ENCODE data around the gene USP50.
"Not testable (repeated sequence)": the region's sequence is repeated elsewhere in the genome, so short reads cannot be mapped to it uniquely, and the experiment has no call there.

Gene USP50

DNA sequence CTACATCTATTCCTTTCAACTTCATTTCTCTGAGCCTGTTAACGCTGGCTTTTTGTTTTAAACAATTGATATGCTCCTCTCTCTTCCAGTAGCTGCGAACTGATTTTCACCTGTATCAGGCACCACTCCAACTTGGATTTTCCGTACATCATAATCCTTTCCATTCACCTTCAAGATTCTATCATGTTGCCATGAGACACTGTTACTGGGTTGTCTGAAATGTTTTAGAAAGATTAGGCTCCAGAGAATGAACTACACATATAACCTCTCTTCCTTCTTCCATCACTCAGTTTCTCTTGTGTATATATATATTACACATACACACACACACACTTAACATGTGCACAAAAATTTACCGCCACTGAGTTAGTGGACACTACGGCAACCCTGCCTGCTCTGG is at the start of gene USP50:
Gene USP50 (minus strand): TSS at position 101 of the 400 bp plus-strand sequence. CDS start 141 bp downstream, outside the sequence.
- DNase-seq (ENCODE audit: low read depth) = no peak

- DNase-seq (ENCODE audit: low read depth) = peak; percentile 42
These were observed 47.8 kb upstream of the USP50 start for GRCh38 chr15:50594311-50594710.

DNA sequence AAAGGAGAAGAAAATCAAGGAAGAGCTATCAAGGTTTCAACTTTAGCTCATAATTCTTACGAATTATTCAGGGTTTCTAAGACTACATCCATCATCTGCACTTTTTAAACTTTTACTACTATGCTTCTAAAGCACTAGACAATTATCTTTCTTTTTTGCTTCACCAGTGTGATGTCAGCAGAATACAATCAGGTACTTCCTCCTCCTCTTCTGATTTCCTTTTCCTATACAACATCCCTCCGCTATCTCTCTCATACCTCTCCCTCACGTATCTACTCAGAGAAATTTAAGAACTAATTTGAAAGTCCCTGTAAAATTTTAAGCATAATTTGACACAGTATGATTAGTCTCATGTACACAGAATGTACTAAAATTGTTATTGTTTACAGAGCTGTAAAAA is 47.3 kb upstream of the USP50 start:
- DNase-seq (ENCODE audit: low read depth) = no peak

DNA sequence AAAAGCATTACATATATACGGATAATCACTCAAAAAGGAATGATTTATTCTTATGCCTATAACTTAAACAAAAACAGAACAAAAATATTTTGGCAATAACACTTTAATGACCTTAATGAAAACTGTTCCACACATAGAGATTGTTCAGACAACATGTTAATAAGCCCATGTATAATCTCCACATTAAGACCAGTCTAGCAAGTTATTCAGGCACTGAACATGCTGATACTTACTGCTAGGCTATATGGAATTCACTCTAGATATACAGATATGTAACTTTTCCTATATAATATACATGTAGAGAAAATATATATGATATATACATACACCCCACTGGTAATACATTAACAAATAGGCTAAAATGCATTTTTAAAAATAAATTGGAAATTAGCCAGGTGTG is 43.8 kb upstream of the USP50 start:
- no peak for DNase-seq (ENCODE audit: low read depth)

DNA sequence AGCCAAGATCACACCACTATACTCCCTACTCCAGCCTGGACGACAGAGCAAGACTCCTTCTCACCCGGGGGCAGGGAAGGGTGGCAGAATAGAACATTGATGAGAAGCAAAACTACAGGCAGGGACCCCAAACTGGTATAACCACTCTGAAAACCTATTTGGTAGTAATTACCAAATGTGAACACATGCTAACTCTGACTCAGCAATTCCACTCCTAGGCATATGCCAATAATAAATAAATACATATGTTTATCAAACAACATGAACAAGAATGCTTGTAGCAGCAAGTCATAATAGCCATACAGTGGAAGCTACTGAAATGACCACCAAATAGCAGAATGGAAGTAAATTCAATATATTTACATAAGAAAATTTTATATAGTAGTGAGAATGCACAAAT is 31.0 kb upstream of the USP50 start:
- DNase-seq (ENCODE audit: low read depth) = no peak

GRCh38 chr15:50576166-50576565 is 29.7 kb upstream of the USP50 start:
- no peak for DNase-seq (ENCODE audit: low read depth)

- DNase-seq (ENCODE audit: low read depth) = not testable (repeated sequence)
These were observed 27.4 kb upstream of the USP50 start for GRCh38 chr15:50573842-50574241.

DNA sequence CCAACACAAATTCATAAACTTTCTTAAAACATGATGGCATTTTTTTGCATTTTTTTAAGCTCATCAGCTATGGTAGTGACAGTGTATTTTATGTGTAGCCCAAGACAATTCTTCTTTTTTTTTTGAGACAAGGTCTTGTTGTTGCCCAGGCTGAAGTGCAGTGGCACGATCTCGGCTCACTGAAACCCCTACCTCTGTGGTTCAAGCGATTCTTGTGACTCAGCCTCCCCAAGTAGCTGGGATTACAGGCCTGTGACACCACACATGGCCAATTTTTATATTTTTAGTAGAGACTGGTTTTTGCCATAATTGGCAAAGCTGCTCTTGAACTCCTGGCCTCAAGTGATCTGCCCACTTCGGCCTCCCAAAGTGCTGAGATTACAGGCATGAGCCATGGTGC is 17.3 kb upstream of the USP50 start:
- no peak for DNase-seq (ENCODE audit: low read depth)

DNA sequence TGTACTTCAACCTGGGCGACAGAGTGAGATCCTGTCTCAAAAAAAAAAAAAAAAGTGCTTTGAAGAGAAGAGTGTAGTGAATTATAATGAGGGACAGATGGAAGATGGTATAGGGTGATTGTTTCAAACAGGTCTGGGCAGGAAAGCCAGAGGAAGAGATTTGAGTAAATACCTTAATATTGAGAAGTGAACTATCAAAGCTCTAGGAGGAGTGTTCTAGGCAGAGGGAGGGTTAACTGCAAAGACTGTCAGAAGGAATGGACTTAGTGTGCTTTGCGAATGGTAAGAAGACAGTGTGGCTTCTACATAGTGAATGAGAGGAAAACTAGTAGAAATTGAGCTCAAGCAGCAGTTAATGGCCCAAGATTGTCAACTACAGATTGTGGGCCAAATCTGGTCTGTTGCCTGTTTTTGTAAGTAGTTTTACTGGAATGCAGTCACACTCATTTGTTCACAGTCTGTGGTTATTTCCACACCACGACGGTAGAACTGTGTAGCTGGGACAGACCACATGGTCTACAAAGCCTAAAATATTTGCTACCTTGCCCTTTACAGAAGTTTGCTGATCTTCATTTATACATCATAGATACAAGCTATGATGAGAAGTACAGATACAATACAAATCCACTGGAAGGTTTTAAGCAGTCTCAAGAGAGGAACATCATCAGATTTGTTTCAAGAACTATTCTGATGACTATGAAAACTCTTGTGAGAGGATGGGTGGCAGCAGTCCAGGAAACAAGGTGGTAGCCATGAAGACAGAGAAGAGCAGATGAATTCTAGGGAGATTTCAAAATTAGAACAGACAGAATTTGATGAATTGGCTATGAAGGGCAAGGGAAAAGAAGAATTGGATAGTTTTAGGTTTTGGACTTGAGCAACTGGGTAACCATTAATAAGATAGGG is 16.5 kb upstream of the USP50 start:
- no peak for DNase-seq (ENCODE audit: low read depth)

GRCh38 chr15:50558012-50558411 is 11.5 kb upstream of the USP50 start:
- no peak for DNase-seq (ENCODE audit: low read depth)

- no peak for DNase-seq (ENCODE audit: low read depth)
These were observed 10.3 kb upstream of the USP50 start for GRCh38 chr15:50556642-50557371.

DNA sequence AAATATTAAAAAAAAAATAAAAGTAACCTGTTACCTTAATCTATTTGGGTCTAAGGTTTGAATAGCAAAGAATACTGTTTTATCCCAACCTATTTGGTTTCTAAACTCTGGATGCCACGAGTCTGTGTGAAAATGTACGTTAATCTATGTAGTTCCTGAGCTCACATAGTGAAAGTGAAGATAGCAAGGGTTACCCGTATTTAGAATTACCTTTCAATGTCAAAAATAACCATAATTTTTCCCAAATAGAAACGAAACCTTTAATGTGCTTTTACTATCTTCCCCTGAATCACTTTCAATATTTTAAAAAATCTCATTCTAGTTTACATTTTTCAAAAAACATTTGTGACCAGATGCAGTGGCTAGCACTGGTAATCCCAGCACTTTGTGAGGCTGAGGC is 5.8 kb upstream of the USP50 start:
- DNase-seq (ENCODE audit: low read depth) = no peak

- DNase-seq (ENCODE audit: low read depth) = no peak
These were observed 2.9 kb upstream of the USP50 start for GRCh38 chr15:50549326-50549725.

- DNase-seq (ENCODE audit: low read depth) = peak; percentile 42
These were observed 2.1 kb downstream of the USP50 start for GRCh38 chr15:50544368-50544767.

DNA sequence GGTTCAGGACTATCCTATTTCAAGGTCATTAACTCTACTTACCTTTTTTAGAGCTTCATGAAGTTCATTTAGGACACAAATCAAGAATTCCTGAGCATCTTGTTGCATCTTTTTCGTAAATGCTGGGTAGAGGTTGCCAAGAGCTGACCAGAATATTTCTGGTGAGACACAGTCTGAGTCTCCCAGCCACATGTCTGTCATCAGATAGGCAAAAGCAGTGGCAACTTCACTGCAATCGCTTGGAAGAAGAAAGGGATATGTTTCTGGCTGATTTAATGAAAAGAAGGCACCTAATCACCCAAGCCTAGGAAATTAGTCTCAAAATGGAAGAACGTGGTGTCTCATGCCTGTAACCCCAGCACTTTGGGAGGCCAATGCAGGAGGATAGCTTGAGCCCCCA is 2.9 kb downstream of the USP50 start:
- DNase-seq (ENCODE audit: low read depth) = no peak

GRCh38 chr15:50542887-50543210 is 3.6 kb downstream of the USP50 start:
- no peak for DNase-seq (ENCODE audit: low read depth)

GRCh38 chr15:50531766-50532165 is 14.7 kb downstream of the USP50 start:
- DNase-seq (ENCODE audit: low read depth) = no peak

GRCh38 chr15:50531163-50531562 is 15.3 kb downstream of the USP50 start:
- no peak for DNase-seq (ENCODE audit: low read depth)

- no peak for DNase-seq (ENCODE audit: low read depth)
These were observed 22.6 kb downstream of the USP50 start for GRCh38 chr15:50523851-50524251.

- DNase-seq (ENCODE audit: low read depth) = no peak
These were observed 26.6 kb downstream of the USP50 start for GRCh38 chr15:50519740-50520425.

DNA sequence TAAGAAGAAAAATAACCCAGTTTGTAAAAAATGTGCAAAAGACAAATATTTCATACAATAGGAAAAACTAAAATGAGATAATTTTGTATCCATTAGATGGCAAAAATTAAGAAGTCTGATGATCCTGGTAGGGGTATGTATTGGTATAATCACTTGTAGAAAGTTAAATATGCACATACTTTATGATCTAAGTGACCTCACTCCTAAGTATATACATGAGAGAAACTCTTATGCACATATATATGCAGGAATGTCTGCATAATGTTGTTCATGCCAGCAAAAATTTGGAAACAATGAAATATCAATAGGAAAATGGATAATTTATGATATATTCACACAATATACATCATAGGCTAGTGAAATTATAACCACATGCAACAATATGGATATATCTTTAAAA is 33.5 kb downstream of the USP50 start:
- DNase-seq (ENCODE audit: low read depth) = no peak

DNA sequence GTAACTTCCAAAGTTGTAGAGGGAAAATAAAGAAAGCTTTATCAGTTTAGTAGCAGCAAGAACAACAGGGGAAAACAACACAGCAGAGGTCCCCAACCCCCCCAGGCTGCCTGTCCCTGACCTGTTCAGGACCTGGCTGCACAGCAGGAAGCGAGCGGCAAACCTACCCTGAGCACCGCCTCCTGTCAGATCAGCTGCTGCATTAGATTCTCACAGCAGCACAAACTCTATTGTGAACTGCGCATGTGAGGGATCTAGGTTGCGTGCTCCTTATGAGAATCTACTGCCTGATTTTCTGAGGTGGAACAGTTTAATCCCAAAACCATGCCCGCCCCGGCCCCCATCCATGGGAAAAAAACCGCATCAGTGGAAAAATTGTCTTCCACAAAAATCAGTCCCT is 40.3 kb downstream of the USP50 start:
- DNase-seq (ENCODE audit: low read depth) = no peak

DNA sequence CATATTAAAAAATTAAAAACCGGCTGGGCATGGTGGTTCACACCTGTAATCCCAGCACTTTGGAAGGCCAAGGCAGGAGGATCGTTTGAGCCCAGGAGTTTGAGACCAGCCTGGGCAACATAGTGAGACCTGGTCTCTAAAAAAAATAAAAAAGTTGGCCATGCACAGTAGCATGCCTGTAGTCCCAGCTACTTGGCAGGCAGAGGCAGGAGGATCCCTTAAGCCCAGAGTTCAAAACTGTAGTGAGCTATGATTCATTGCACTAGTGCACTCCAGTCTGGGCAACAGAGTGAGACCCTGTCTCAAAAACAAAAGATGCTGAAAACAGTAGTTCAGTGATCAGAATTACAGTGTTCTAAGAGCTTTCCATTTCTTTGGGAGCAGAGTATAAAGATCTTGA is 40.8 kb downstream of the USP50 start:
- not testable (repeated sequence) for DNase-seq (ENCODE audit: low read depth)
